ENCODE results near the gene ASGR2. TPM values are rescaled to one million over a fixed set of nuclear protein-coding genes. Genes with fewer than 3 reads are reported as not detected.
"Not testable (repeated sequence)": the region's sequence is repeated elsewhere in the genome, so short reads cannot be mapped to it uniquely, and the experiment has no call there.

ASGR2 gene
- polyA plus RNA-seq, 1 of the 3 experiments (the other 2 are of a cell fraction) = not detected

GRCh38 chr17:7094652-7095019, 20.0 kb downstream of the ASGR2 start:
- CTCF ChIA-PET = no interaction called here
- 15% methylated on average over 9 of the region's 10 CpGs for WGBS (ENCODE audit: low lambda C conversion rate)
- no peak for DNase-seq
- Histone ChIP-seq H4K20me1 (ENCODE audit: insufficient read depth) (no peaks in the 10 kb centered on the region), H3K9ac (no peak overlapping the region), H3K9me2 (no peaks in the 10 kb centered on the region), H3K27me3 (ENCODE audit: insufficient read depth) (peaks cover 55% of the 10 kb centered on the region), H2AFZ (ENCODE audit: low read depth) (no peak overlapping the region), H3K79me2 (ENCODE audit: insufficient read depth) (no peaks in the 10 kb centered on the region), H3K4me2 (no peak overlapping the region), H3K4me3 (ENCODE audit: low read depth in 2 of 2, low read length in 1 of 2) (no peak overlapping the region), H3F3A (replicated peaks; ENCODE audit: insufficient read depth) (peaks cover 4% of the 10 kb centered on the region), H3K36me3 (replicated peaks in 1 of 2; ENCODE audit: control insufficient read depth in 1 of 2, insufficient read depth in 2 of 2, low read length in 1 of 2) (no peaks in the 10 kb centered on the region), H3K4me1 (ENCODE audit: control insufficient read depth in 1 of 2, insufficient read depth in 2 of 2, low read depth in 1 of 2, low read length in 1 of 2) (no peaks in the 10 kb centered on the region), H3K27ac (ENCODE audit: low read depth in 2 of 2, low read length in 1 of 2) (no peak overlapping the region), H3K9me3 (no peaks in the 10 kb centered on the region)
- TF ChIP-seq GATA2 (CRISPR knock-in tag; IDR thresholded peaks at IDR 0.05) (no peak), ZBTB33 (IDR thresholded peaks at IDR 0.05; ENCODE audit: borderline replicate concordance, low read depth) (no peak), NRF1 (IDR thresholded peaks at IDR 0.05; ENCODE audit: low read depth, low read length) (no peak), RCOR1 (IDR thresholded peaks at IDR 0.05; ENCODE audit: low read length) (no peak), MXI1 (IDR thresholded peaks at IDR 0.05; ENCODE audit: low read depth, low read length) (no peak), POLR2AphosphoS5 (IDR thresholded peaks at IDR 0.05; ENCODE audit: low read depth, low read length) (no peak), ELF1 (IDR thresholded peaks at IDR 0.05) (no peak), CHD2 (IDR thresholded peaks at IDR 0.05; ENCODE audit: low read length, partially characterized antibody) (no peak), GABPA (IDR thresholded peaks at IDR 0.05; ENCODE audit: low read depth) (no peak), YY1 (IDR thresholded peaks at IDR 0.05; ENCODE audit: low read depth) (no peak), EP300 (IDR thresholded peaks at IDR 0.05; ENCODE audit: borderline replicate concordance in 1 of 2, low read depth in 1 of 2, low read length in 1 of 2) (no peak), FOSL2 (IDR thresholded peaks at IDR 0.05; ENCODE audit: borderline replicate concordance, low read depth) (no peak), SMC3 (IDR thresholded peaks at IDR 0.05; ENCODE audit: low read depth, low read length) (no peak)
- TF ChIP-seq, protein P1, sequence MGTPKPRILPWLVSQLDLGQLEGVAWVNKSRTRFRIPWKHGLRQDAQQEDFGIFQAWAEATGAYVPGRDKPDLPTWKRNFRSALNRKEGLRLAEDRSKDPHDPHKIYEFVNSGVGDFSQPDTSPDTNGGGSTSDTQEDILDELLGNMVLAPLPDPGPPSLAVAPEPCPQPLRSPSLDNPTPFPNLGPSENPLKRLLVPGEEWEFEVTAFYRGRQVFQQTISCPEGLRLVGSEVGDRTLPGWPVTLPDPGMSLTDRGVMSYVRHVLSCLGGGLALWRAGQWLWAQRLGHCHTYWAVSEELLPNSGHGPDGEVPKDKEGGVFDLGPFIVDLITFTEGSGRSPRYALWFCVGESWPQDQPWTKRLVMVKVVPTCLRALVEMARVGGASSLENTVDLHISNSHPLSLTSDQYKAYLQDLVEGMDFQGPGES (IDR thresholded peaks at IDR 0.05; ENCODE audit: low read depth, low read length) = no peak
- TF ChIP-seq, protein P2, sequence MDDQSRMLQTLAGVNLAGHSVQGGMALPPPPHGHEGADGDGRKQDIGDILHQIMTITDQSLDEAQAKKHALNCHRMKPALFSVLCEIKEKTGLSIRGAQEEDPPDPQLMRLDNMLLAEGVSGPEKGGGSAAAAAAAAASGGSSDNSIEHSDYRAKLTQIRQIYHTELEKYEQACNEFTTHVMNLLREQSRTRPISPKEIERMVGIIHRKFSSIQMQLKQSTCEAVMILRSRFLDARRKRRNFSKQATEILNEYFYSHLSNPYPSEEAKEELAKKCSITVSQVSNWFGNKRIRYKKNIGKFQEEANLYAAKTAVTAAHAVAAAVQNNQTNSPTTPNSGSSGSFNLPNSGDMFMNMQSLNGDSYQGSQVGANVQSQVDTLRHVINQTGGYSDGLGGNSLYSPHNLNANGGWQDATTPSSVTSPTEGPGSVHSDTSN (IDR thresholded peaks at IDR 0.05) = no peak
- TF ChIP-seq, protein P3, sequence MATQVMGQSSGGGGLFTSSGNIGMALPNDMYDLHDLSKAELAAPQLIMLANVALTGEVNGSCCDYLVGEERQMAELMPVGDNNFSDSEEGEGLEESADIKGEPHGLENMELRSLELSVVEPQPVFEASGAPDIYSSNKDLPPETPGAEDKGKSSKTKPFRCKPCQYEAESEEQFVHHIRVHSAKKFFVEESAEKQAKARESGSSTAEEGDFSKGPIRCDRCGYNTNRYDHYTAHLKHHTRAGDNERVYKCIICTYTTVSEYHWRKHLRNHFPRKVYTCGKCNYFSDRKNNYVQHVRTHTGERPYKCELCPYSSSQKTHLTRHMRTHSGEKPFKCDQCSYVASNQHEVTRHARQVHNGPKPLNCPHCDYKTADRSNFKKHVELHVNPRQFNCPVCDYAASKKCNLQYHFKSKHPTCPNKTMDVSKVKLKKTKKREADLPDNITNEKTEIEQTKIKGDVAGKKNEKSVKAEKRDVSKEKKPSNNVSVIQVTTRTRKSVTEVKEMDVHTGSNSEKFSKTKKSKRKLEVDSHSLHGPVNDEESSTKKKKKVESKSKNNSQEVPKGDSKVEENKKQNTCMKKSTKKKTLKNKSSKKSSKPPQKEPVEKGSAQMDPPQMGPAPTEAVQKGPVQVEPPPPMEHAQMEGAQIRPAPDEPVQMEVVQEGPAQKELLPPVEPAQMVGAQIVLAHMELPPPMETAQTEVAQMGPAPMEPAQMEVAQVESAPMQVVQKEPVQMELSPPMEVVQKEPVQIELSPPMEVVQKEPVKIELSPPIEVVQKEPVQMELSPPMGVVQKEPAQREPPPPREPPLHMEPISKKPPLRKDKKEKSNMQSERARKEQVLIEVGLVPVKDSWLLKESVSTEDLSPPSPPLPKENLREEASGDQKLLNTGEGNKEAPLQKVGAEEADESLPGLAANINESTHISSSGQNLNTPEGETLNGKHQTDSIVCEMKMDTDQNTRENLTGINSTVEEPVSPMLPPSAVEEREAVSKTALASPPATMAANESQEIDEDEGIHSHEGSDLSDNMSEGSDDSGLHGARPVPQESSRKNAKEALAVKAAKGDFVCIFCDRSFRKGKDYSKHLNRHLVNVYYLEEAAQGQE (IDR thresholded peaks at IDR 0.05; ENCODE audit: low read depth, low read length) = no peak
- POLR2A ChIA-PET = no interaction called here

- H3K4me3 ChIP-seq (ENCODE audit: low read depth in 2 of 2, low read length in 1 of 2); H2AFZ ChIP-seq (ENCODE audit: low read depth); DNase-seq; H3K9me3 ChIP-seq; H3K79me2 ChIP-seq (ENCODE audit: insufficient read depth); H3F3A ChIP-seq (replicated peaks; ENCODE audit: insufficient read depth); H3K9me2 ChIP-seq; H3K27ac ChIP-seq (ENCODE audit: low read depth in 2 of 2, low read length in 1 of 2); H3K4me2 ChIP-seq; H3K4me1 ChIP-seq (ENCODE audit: control insufficient read depth in 1 of 2, insufficient read depth in 2 of 2, low read depth in 1 of 2, low read length in 1 of 2); H3K9ac ChIP-seq; POLR2A ChIA-PET; H4K20me1 ChIP-seq (ENCODE audit: insufficient read depth); H3K36me3 ChIP-seq (replicated peaks in 1 of 2; ENCODE audit: control insufficient read depth in 1 of 2, insufficient read depth in 2 of 2, low read length in 1 of 2): not testable (repeated sequence)
- CTCF ChIA-PET = interaction anchor here (0.7 to 1.2 kb wide), 4 partner anchors 10 to 86 kb away, joined by 3 read pairs; no protein-coding TSS in a partner anchor
- WGBS (ENCODE audit: low lambda C conversion rate) = 23% methylated on average over 23 of the region's 28 CpGs
- H3K27me3 ChIP-seq (ENCODE audit: insufficient read depth) = peaks cover 56% of the 10 kb centered on the region; the same call in 1 of the 2 replicates
Measured at GRCh38 chr17:7091311-7092005, 23.2 kb downstream of the ASGR2 start.

Data from SK-N-SH (cell line).